ENCODE measurements around the gene SLC45A2. TPM values are rescaled to one million over a fixed set of nuclear protein-coding genes. Genes with fewer than 3 reads are reported as not detected.

Gene SLC45A2
- total and polyA plus RNA-seq, 9 of the 15 experiments (the other 6 are each of a cell fraction or from before 2014, with no cell fraction given): 0.03 to 0.29 (median 0.14) TPM; not detected in 4

DNA sequence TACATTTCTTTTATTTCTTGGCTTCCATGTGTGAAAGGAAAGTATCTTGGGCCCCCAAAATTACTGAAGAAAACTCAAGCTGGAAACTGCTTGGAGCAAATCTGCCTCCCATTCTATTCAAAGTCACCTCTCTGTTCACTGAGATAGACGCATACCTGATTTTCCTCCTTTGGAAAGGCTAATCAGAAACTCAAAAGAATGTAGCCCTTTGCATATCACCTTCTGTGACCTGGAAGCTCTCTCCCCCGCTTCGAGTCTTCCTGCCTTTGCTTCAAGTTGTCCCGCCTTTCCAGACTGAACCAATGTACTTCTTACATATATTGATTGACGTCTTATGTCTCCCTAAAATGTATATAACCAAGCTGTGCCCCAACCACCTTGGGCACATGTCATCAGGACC is 53.4 kb downstream of the SLC45A2 start (continued):
- TF ChIP-seq, protein P1, sequence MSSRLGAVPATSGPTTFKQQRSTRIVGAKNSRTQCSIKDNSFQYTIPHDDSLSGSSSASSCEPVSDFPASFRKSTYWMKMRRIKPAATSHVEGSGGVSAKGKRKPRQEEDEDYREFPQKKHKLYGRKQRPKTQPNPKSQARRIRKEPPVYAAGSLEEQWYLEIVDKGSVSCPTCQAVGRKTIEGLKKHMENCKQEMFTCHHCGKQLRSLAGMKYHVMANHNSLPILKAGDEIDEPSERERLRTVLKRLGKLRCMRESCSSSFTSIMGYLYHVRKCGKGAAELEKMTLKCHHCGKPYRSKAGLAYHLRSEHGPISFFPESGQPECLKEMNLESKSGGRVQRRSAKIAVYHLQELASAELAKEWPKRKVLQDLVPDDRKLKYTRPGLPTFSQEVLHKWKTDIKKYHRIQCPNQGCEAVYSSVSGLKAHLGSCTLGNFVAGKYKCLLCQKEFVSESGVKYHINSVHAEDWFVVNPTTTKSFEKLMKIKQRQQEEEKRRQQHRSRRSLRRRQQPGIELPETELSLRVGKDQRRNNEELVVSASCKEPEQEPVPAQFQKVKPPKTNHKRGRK (tag; IDR thresholded peaks at IDR 0.05): no peak
- TF ChIP-seq ELF4 (CRISPR knock-in tag; IDR thresholded peaks at IDR 0.05) (no peak), L3MBTL2 (IDR thresholded peaks at IDR 0.05) (no peak), ZNF77 (CRISPR knock-in tag; IDR thresholded peaks at IDR 0.05) (no peak), PHF20 (IDR thresholded peaks at IDR 0.05; ENCODE audit: partially characterized antibody) (no peak), POLR3A (IDR thresholded peaks at IDR 0.05; ENCODE audit: borderline replicate concordance, extremely low read depth, insufficient read depth, insufficient read length) (no peak), ESRRA (IDR thresholded peaks at IDR 0.05; ENCODE audit: borderline replicate concordance, low read depth) (no peak), ZNF436 (CRISPR knock-in tag; IDR thresholded peaks at IDR 0.05) (no peak)

DNA sequence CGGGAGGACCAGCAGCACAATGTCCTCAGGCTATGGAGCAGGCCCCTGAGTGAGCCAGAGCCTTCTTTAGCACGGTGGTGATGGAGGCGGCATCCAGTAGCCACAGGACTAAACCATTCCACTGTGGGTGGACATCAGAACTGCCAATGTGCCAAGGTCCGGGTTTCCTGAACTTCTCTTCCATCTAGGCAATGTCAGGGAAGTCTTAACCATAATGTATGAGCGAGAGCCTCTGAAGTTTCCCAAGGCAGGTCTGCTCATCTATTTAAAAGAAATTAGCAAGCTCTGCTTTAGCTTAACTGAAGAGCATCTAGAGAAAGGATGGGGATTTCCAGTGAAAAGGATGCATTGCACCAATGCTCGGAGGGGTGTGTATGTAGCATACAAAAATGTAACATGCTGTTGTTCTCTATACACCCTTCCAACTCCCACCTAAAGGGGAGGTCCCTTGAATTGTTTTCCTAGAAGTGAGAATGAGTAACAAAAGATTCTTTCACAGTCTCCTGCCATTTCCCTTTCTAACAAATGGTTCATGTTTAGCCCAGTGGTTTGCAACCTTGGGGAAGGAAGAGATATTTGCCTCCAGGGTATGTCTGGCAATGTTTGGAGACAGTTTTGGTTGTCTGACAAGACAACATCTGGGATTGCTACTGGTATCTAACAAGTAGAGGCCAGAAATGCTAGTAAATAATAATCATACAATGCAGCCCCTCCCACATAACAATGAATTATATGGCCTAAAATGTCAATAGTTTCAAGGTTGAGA is 54.4 kb downstream of the SLC45A2 start:
- Histone ChIP-seq H3K27me3 (ENCODE audit: control insufficient read depth in 2 of 2, insufficient read depth in 2 of 2, low read length in 2 of 2) (peaks cover 0 to 4% of the 10 kb centered on the region in 2 experiments; a peak in 1 of 5 replicates), H3K36me3 (ENCODE audit: control insufficient read depth, insufficient read depth, low read length) (no peaks in the 10 kb centered on the region), H3K9me1 (ENCODE audit: control insufficient read depth, insufficient read depth, low read length) (no peaks in the 10 kb centered on the region), H3K9me3 (replicated peaks; ENCODE audit: control insufficient read depth, insufficient read depth, low read depth, low read length) (no peaks in the 10 kb centered on the region), H3K4me2 (ENCODE audit: insufficient read depth, low read length) (no peak overlapping the region), H3K9ac (ENCODE audit: insufficient read depth in 1 of 2, low read depth in 2 of 2, low read length in 2 of 2) (no peak overlapping the region), H3K4me1 (replicated peaks in 1 of 2; ENCODE audit: control insufficient read depth in 2 of 2, insufficient read depth in 2 of 2, low read length in 2 of 2) (no peaks in the 10 kb centered on the region), H3K27ac (ENCODE audit: extremely low read depth, low read depth, low read length) (no peak overlapping the region), H3K79me2 (ENCODE audit: control insufficient read depth, insufficient read depth, low read length) (no peaks in the 10 kb centered on the region), H3K4me3 (no peak overlapping the region), H2AFZ (ENCODE audit: low read depth, low read length) (no peak overlapping the region), H4K20me1 (replicated peaks; ENCODE audit: control insufficient read depth, insufficient read depth, low read length) (no peaks in the 10 kb centered on the region)
- FAIRE-seq (no peak), ATAC-seq (no peak), DNase-seq (ENCODE audit: extremely low read depth in 1 of 4, low spot score in 3 of 4) (no peak)
- WGBS (ENCODE audit: insufficient coverage, low coverage, missing lambda C conversion rate): 0% methylated on average over 6 of the region's 6 CpGs
- BruUV-seq (replicated peaks): no TSS peak
- ChIA-PET CTCF (ENCODE audit: low intra/inter-chr PET ratio) (interaction anchor here (0.6 kb wide), 1 partner anchor 488 kb away, joined by 6 read pairs; no protein-coding TSS in a partner anchor), POLR2A (no interaction called here)
- intact Hi-C loops (cut with micrococcal nuclease): no loop called here
- in situ Hi-C loops (cut with MboI): no loop called here
- TF ChIP-seq, protein P2, sequence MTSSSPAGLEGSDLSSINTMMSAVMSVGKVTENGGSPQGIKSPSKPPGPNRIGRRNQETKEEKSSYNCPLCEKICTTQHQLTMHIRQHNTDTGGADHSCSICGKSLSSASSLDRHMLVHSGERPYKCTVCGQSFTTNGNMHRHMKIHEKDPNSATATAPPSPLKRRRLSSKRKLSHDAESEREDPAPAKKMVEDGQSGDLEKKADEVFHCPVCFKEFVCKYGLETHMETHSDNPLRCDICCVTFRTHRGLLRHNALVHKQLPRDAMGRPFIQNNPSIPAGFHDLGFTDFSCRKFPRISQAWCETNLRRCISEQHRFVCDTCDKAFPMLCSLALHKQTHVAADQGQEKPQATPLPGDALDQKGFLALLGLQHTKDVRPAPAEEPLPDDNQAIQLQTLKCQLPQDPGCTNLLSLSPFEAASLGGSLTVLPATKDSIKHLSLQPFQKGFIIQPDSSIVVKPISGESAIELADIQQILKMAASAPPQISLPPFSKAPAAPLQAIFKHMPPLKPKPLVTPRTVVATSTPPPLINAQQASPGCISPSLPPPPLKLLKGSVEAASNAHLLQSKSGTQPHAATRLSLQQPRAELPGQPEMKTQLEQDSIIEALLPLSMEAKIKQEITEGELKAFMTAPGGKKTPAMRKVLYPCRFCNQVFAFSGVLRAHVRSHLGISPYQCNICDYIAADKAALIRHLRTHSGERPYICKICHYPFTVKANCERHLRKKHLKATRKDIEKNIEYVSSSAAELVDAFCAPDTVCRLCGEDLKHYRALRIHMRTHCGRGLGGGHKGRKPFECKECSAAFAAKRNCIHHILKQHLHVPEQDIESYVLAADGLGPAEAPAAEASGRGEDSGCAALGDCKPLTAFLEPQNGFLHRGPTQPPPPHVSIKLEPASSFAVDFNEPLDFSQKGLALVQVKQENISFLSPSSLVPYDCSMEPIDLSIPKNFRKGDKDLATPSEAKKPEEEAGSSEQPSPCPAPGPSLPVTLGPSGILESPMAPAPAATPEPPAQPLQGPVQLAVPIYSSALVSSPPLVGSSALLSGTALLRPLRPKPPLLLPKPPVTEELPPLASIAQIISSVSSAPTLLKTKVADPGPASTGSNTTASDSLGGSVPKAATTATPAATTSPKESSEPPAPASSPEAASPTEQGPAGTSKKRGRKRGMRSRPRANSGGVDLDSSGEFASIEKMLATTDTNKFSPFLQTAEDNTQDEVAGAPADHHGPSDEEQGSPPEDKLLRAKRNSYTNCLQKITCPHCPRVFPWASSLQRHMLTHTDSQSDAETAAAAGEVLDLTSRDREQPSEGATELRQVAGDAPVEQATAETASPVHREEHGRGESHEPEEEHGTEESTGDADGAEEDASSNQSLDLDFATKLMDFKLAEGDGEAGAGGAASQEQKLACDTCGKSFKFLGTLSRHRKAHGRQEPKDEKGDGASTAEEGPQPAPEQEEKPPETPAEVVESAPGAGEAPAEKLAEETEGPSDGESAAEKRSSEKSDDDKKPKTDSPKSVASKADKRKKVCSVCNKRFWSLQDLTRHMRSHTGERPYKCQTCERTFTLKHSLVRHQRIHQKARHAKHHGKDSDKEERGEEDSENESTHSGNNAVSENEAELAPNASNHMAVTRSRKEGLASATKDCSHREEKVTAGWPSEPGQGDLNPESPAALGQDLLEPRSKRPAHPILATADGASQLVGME (CRISPR knock-in tag; IDR thresholded peaks at IDR 0.05): no peak
- TF ChIP-seq CREBBP (IDR thresholded peaks at IDR 0.05; ENCODE audit: low read depth, low read length) (no peak), CBX3 (IDR thresholded peaks at IDR 0.05; ENCODE audit: borderline replicate concordance in 1 of 2, low read length in 2 of 2) (no peak)

Data from K562 (cell line).